HepG2 (cell line): ENCODE results near the gene ASB3. TPM values are rescaled to one million over a fixed set of nuclear protein-coding genes. Genes with fewer than 3 reads are reported as not detected.

Experiments
- ATAC-seq: fragments of 200-7000 bp; cut with Tn5 transposase; 3 replicates; pipeline ENCODE4 v1.9.1; 2020; ENCODE audit warnings: mild to moderate bottlenecking, moderate library complexity
- BruUV-seq: library from RNA; stranded (reverse); fragments of 400-500 nt; replicated peaks from 2 replicates; lab custom pipeline; 2021; lab: Mats Ljungman, UMichigan
- CTCF ChIA-PET: fragments of 300-600 bp; formaldehyde crosslinking; extraction: SDS; loops from one replicate; lab custom pipeline; 2021; ENCODE audit warnings: low total read pairs, inconsistent platforms, low intra/inter-chr PET ratio; lab: Yijun Ruan, JAX
- POLR2A ChIA-PET: fragments of 350-600 bp; sonication (Branson Sonifier 250); formaldehyde crosslinking; loops from one replicate; lab custom pipeline; 2020; ENCODE audit warnings: antibody characterized with exemption, inconsistent platforms; lab: Yijun Ruan, JAX
- DNase-seq: peaks from one replicate; pipeline ENCODE4 v3.0.0-alpha.2; 2015; ENCODE audit warnings: low spot score
- FAIRE-seq: peaks from 3 replicates; lab custom pipeline; 2011; peaks lifted over from hg19 to GRCh38; lab: Jason Lieb, UNC
- H2AFZ ChIP-seq: one replicate; pipeline ENCODE4 v1.6.1; 2011; ENCODE audit warnings: low read length, inconsistent platforms
- H3K27ac ChIP-seq: fragments of 300-600 bp; 3 replicates; pipeline ENCODE4 v1.8.0; 2011; ENCODE audit warnings: mixed run types, mild to moderate bottlenecking, mixed read lengths, low read length, inconsistent platforms; ENCODE audit not compliant: insufficient read depth; ENCODE audit errors: extremely low read length
- H3K27me3 ChIP-seq, 2 experiments: fragments of 200-600 bp in 1 of 2; 2 replicates in 1 of 2; 3 replicates in 1 of 2; pipeline versions ENCODE4 v1.6.0 to v1.8.0; 2011; ENCODE audit warnings: low read length in 2 of 2, mild to moderate bottlenecking in 2 of 2, moderate library complexity in 2 of 2, inconsistent platforms in 1 of 2; ENCODE audit not compliant: insufficient read depth in 2 of 2, control insufficient read depth in 1 of 2
- H3K36me3 ChIP-seq, 2 experiments: fragments of 200-600 bp in 1 of 2; replicated peaks in 1 of 2; 2 replicates in 1 of 2; 3 replicates in 1 of 2; pipeline versions ENCODE4 v1.5.1 to v1.8.0; 2011; ENCODE audit warnings: low read length in 2 of 2, inconsistent platforms in 1 of 2; ENCODE audit not compliant: insufficient read depth in 2 of 2, control insufficient read depth in 1 of 2
- H3K4me1 ChIP-seq: 2 replicates; pipeline ENCODE4 v1.5.1; 2012; ENCODE audit warnings: low read length, inconsistent platforms; ENCODE audit not compliant: insufficient read depth
- H3K4me2 ChIP-seq: 2 replicates; pipeline ENCODE4 v1.6.0; 2011; ENCODE audit warnings: low read depth, low read length, inconsistent platforms
- H3K4me3 ChIP-seq, 3 experiments: fragments of 200-600 bp in 1 of 3; sonication (generic), shearing (Covaris generic) in 1 of 3; replicated peaks in 1 of 3; 2 replicates each; pipeline ENCODE4 v1.5.1; 2011 to 2016; ENCODE audit warnings: low read length in 3 of 3, inconsistent platforms in 2 of 3, low read depth in 2 of 3, mild to moderate bottlenecking in 2 of 3, control low read depth in 1 of 3, mixed read lengths in 1 of 3; ENCODE audit not compliant: insufficient read depth in 1 of 3
- H3K79me2 ChIP-seq: one replicate; pipeline ENCODE4 v1.6.1; 2011; ENCODE audit warnings: low read length, inconsistent platforms; ENCODE audit not compliant: insufficient read depth
- H3K9ac ChIP-seq: 2 replicates; pipeline ENCODE4 v1.6.0; 2011; ENCODE audit warnings: mild to moderate bottlenecking, low read depth, low read length, inconsistent platforms; ENCODE audit not compliant: insufficient read depth
- H3K9me3 ChIP-seq: 2 replicates; pipeline ENCODE4 v1.5.1; 2012; ENCODE audit warnings: mild to moderate bottlenecking, low read length
- H4K20me1 ChIP-seq: 2 replicates; pipeline ENCODE4 v1.6.0; 2011; ENCODE audit warnings: inconsistent platforms, mild to moderate bottlenecking, low read length, moderate library complexity; ENCODE audit not compliant: insufficient read depth
- KLF9 ChIP-seq: IDR thresholded peaks from 2 replicates; pipeline ENCODE4 v1.6.1; 2016; ENCODE audit warnings: low read depth
- SNAPC5 ChIP-seq: sonication (generic); formaldehyde crosslinking; IDR thresholded peaks from 2 replicates; pipeline ENCODE4 v1.8.1; 2023; ENCODE audit warnings: mild to moderate bottlenecking, missing genetic modification reagents, borderline replicate concordance
- SRSF9 ChIP-seq: fragments of 200-400 bp; formaldehyde crosslinking; IDR thresholded peaks from 2 replicates; pipeline ENCODE4 v1.6.1; 2018; ENCODE audit warnings: borderline replicate concordance, mild to moderate bottlenecking, low read depth, low read length; ENCODE audit not compliant: insufficient read depth, poor library complexity, severe bottlenecking
- U2AF1 ChIP-seq: fragments of 200-400 bp; formaldehyde crosslinking; optimal IDR thresholded peaks from 2 replicates; pipeline ENCODE3; 2017; ENCODE audit warnings: mild to moderate bottlenecking, low read depth, low read length
- YEATS2 ChIP-seq: sonication (generic); formaldehyde crosslinking; IDR thresholded peaks from 2 replicates; pipeline ENCODE4 v1.4.0; 2020; ENCODE audit warnings: missing genetic modification reagents, borderline replicate concordance
- ZNF550 ChIP-seq: sonication (generic); formaldehyde crosslinking; IDR thresholded peaks from 2 replicates; pipeline ENCODE4 v1.4.0; 2020; ENCODE audit warnings: mild to moderate bottlenecking, missing genetic modification reagents, borderline replicate concordance
- WGBS: methylation state at CpG from one replicate; pipeline ENCODE4 v1.1.6; 2017; ENCODE audit warnings: low lambda C conversion rate; 5-methylcytosine and 5-hydroxymethylcytosine counted together
- in situ Hi-C: cut with HindIII; loops from 2 replicates; pipeline ENCODE4 v1.10.0; 2017; ENCODE audit warnings: low pct_unique_long_range_greater_than_20kb; ENCODE audit not compliant: extremely low pct_ligation_motif_present
- intact Hi-C: fragments of 100-400 bp; cut with micrococcal nuclease; formaldehyde crosslinking; loops from one replicate; pipeline ENCODE4 v1.10.0; 2022; ENCODE audit not compliant: unreplicated experiment
- polyA plus RNA-seq, 8 experiments: library from polyadenylated mRNA; depleted of rRNA in 3 of 8; stranded (reverse) in 7 of 8; unstranded in 1 of 8; fragments of >200 nt; fragmentation: Illumina TruSeq in 4 of 8; extraction: Trizol in 4 of 8; gene quantifications; 2 replicates each; pipeline versions ENCODE4 v1.2.1 to v1.2.3, GENCODE V29; 2011 to 2016; ENCODE audit warnings: low read depth in 4 of 8, missing spikeins in 1 of 8, mixed read lengths in 1 of 8; ENCODE audit not compliant: insufficient read depth in 1 of 8
- total RNA-seq, 5 experiments: library from RNA; depleted of rRNA; stranded (reverse); fragments of >200 nt; fragmentation: Illumina TruSeq; extraction: Trizol; gene quantifications; 2 replicates each; pipeline ENCODE4 v1.2.3, GENCODE V29; 2016; ENCODE audit warnings: low read depth in 1 of 5
- TF ChIP-seq, protein P1 (sequence below): sonication (generic); formaldehyde crosslinking; IDR thresholded peaks from 2 replicates; pipeline ENCODE4 v1.8.0; 2022; ENCODE audit warnings: missing genetic modification reagents, mild to moderate bottlenecking, borderline replicate concordance

The ASB3 gene
- total and polyA plus RNA-seq, 2 of the 13 experiments (the other 11 are each of a cell fraction or from before 2014, with no cell fraction given): 40.1 to 41.8 TPM

- BruUV-seq: no TSS peak
- Histone ChIP-seq H3K27ac (no peak overlapping the region), H3K4me3 (no peak overlapping the region), H4K20me1 (no peaks in the 10 kb centered on the region), H3K9me3 (no peaks in the 10 kb centered on the region), H3K36me3 (no peaks in the 10 kb centered on the region), H2AFZ (no peak overlapping the region), H3K4me1 (no peaks in the 10 kb centered on the region), H3K9ac (no peak overlapping the region), H3K4me2 (no peak overlapping the region), H3K79me2 (no peaks in the 10 kb centered on the region), H3K27me3 (no peaks in the 10 kb centered on the region; a peak in 1 of 5 replicates)
- no peak for DNase-seq
- in situ Hi-C loops (no loop called here), intact Hi-C loops (no loop called here)
- ATAC-seq: no peak
- POLR2A ChIA-PET: no interaction called here
- WGBS: 70% methylated on average over 3 of the region's 3 CpGs
- CTCF ChIA-PET: no interaction called here
- TF ChIP-seq U2AF1 (no peak), ZNF550 (CRISPR knock-in tag) (no peak), SRSF9 (no peak), YEATS2 (CRISPR knock-in tag) (no peak)
- TF ChIP-seq, protein P1, sequence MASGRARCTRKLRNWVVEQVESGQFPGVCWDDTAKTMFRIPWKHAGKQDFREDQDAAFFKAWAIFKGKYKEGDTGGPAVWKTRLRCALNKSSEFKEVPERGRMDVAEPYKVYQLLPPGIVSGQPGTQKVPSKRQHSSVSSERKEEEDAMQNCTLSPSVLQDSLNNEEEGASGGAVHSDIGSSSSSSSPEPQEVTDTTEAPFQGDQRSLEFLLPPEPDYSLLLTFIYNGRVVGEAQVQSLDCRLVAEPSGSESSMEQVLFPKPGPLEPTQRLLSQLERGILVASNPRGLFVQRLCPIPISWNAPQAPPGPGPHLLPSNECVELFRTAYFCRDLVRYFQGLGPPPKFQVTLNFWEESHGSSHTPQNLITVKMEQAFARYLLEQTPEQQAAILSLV (CRISPR knock-in tag): no peak
- peak; percentile 15 for FAIRE-seq
Observed at GRCh38 chr2:53640466-53640865, 146.3 kb downstream of the ASB3 start.

DNA sequence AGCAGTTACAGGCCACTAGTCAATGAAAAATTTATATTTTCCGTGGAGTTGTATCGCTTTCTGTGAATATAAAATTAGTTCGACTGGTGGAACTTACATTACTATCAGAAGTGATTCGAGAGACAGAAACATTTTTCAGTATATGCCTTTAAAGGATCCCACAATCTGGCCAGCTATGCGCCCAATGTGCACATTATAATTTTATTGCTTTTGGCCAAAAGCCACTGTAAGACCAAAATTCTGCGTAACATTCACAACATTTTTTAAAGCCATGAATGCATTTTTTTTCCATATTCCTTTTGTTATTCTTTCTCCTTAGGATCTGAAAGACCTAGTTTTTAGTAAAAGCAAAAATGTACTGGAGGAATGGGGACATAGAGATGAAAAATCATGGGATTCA, 150.2 kb downstream of the ASB3 start:
- Histone ChIP-seq H3K79me2 (no peaks in the 10 kb centered on the region), H3K27me3 (no peaks in the 10 kb centered on the region; a peak in 1 of 5 replicates), H3K4me1 (peaks cover 8% of the 10 kb centered on the region), H3K9ac (no peak overlapping the region), H3K36me3 (no peaks in the 10 kb centered on the region), H2AFZ (no peak overlapping the region), H3K4me3 (no peak overlapping the region), H3K27ac (no peak overlapping the region), H3K4me2 (no peak overlapping the region), H4K20me1 (no peaks in the 10 kb centered on the region), H3K9me3 (no peaks in the 10 kb centered on the region)
- FAIRE-seq: no peak
- BruUV-seq: no TSS peak
- intact Hi-C loops (no loop called here), in situ Hi-C loops (no loop called here)
- no peak for ATAC-seq
- ChIA-PET POLR2A (no interaction called here), CTCF (no interaction called here)
- DNase-seq: no peak
- 59% methylated on average over 6 of the region's 6 CpGs for WGBS
- no peak for TF ChIP-seq SNAPC5 (CRISPR knock-in tag)
- no peak for TF ChIP-seq KLF9 (CRISPR knock-in tag)
